Activated CD8-positive, alpha-beta memory T cell treated with anti-CD3 and anti-CD28 coated beads, Interleukin-2, amount 10 ng/mL, durations not matched to agents 7 days and 5 days (primary cell): ENCODE results near the gene GPR68. TPM values are rescaled to one million over a fixed set of nuclear protein-coding genes. Genes with fewer than 3 reads are reported as not detected.

ENCODE experiments used
- ATAC-seq: fragments of 150-1000 bp; cut with Tn5 transposase; one replicate; pipeline ENCODE4 v1.10.0; 2021; ENCODE audit warnings: moderate library complexity
- CTCF ChIA-PET: fragments of 350-600 bp; sonication (Branson Sonifier 250); formaldehyde crosslinking; loops from one replicate; lab custom pipeline; 2021; ENCODE audit warnings: antibody characterized with exemption; lab: Charles Lee
- DNase-seq: peaks from one replicate; pipeline ENCODE4 v3.0.0-alpha.2; 2020
- H3K27ac Mint-ChIP-seq: one replicate; pipeline ENCODE4 v1.8.0; 2021; ENCODE audit warnings: mild to moderate bottlenecking, mixed read lengths
- H3K27me3 Mint-ChIP-seq: one replicate; pipeline ENCODE4 v1.8.0; 2021; ENCODE audit warnings: mixed read lengths
- H3K36me3 Mint-ChIP-seq: one replicate; pipeline ENCODE4 v1.8.0; 2021; ENCODE audit warnings: mild to moderate bottlenecking, mixed read lengths
- H3K4me1 Mint-ChIP-seq: one replicate; pipeline ENCODE4 v1.8.0; 2021; ENCODE audit warnings: mixed read lengths
- H3K4me3 Mint-ChIP-seq: one replicate; pipeline ENCODE4 v1.8.0; 2021; ENCODE audit warnings: mild to moderate bottlenecking, moderate library complexity, mixed read lengths
- H3K9me3 Mint-ChIP-seq: one replicate; pipeline ENCODE4 v1.8.0; 2022; ENCODE audit warnings: low read depth, mixed read lengths
- total RNA-seq, 2 experiments: library from RNA; stranded (reverse); gene quantifications; one replicate each; pipeline ENCODE4 v1.2.3, GENCODE V29; 2021

GPR68 gene
- total RNA-seq, 2 experiments from 2014 or later, result 44.5 to 48.0 TPM

DNA sequence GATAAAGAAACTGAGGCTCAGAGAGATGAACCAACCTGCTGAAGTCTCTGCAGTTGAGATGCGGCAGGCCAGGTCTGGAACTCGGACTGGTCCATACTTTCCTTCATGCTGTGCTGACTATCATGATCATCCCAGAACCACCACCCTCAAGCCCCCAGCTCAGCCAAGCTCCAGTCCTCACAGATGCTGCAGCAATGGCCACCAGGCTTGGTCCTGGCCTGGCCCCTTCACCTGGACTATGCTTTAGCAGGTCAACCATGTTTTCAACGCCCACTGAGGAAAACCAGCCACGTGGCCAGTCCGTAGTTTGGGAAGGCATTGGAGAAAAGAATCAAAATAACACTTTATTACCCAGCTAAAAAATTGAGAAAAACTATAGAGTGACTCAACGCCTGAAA lies 1.4 kb downstream of the GPR68 start:
- DNase-seq (no peak), ATAC-seq (no peak)
- Mint-ChIP-seq H3K27me3 (no peaks in the 10 kb centered on the region), H3K36me3 (peaks cover 81% of the 10 kb centered on the region), H3K4me1 (peaks cover 87% of the 10 kb centered on the region), H3K9me3 (no peaks in the 10 kb centered on the region), H3K27ac (peak overlapping the region; percentile 100), H3K4me3 (peak overlapping the region; percentile 86)
- CTCF ChIA-PET, result interaction anchor here (0.7 to 8.2 kb wide), 10 partner anchors 9 to 175 kb away, joined by 3 to 98 read pairs (median 6); partner anchors contain the start of gene CCDC88C

DNA sequence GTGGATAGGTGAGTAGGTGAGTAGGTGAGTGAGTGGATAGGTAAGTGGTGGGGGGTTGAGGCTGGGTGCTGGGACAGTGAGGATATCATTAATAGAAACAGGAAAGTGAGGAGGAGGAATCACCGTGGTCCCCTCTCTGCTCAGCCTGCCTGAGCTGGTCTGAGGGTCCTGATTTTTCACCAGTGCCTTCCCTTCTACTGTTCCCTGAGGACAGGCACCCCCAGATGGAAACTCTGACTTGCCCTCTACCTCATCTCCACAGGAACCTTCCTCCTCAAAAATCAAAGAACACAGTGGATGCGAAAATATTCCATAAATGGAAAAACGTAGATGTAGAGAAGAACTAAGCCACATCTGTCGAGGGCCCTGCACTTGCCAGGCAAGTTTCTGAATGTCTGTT lies 1.9 kb downstream of the GPR68 start:
- ATAC-seq (no peak), DNase-seq (no peak)
- H3K36me3 Mint-ChIP-seq, result peaks cover 81% of the 10 kb centered on the region
- H3K9me3 Mint-ChIP-seq, result no peaks in the 10 kb centered on the region
- no peaks in the 10 kb centered on the region for H3K27me3 Mint-ChIP-seq
- H3K4me3 Mint-ChIP-seq, result peak overlapping the region; percentile 86
- CTCF ChIA-PET, result interaction anchor here (1.0 to 8.2 kb wide), 10 partner anchors 8 to 131 kb away, joined by 3 to 98 read pairs (median 6); no protein-coding TSS in a partner anchor
- H3K4me1 Mint-ChIP-seq, result peaks cover 87% of the 10 kb centered on the region
- peak overlapping the region; percentile 100 for H3K27ac Mint-ChIP-seq

DNA sequence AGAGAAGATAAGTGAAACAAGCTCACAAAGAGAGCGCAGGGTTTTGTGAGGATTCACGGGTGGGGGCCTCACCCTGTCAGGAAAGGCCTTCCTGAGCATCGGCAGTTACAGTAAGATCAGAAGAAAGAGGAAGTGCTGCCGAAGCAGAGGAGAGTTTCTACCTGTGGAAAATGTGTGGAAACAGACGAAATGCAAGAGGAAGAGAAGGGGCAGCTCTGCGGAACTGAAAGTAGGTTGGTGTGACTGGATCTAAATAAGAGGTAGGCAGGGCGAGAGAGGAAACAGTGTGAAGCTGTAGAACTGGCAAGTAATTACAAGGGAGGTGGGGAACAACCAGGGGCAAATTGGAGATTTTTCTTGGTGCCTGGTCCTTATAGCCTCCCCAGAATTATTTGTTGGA lies 2.6 kb downstream of the GPR68 start:
- CTCF ChIA-PET, result interaction anchor here (0.9 to 8.2 kb wide), 11 partner anchors 8 to 158 kb away, joined by 3 to 98 read pairs (median 6); no protein-coding TSS in a partner anchor
- Mint-ChIP-seq H3K4me3 (peak overlapping the region; percentile 86), H3K4me1 (peaks cover 83% of the 10 kb centered on the region), H3K27me3 (no peaks in the 10 kb centered on the region), H3K9me3 (no peaks in the 10 kb centered on the region), H3K27ac (peak overlapping the region; percentile 100), H3K36me3 (peaks cover 80% of the 10 kb centered on the region)
- peak; percentile 9 for ATAC-seq
- no peak for DNase-seq

DNA sequence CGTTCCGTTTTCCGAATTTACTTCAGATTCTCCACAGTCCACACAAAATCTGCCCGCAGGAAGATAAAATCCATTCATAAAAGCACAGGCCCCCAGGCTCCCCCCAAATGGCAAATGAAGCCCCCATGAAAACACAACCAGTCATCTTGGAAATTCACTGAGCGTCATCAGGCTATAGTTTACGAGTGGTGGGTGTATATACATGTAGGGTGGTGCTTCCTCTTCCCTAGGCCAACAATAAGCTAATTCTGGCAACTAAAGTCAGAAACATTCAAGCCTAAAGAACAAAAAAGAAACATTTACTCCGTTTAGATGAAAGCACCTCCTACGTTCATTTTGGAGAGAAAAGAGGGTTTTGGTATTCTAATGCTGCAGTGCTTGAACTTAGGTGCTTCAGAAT lies 5.8 kb downstream of the GPR68 start:
- CTCF ChIA-PET, result interaction anchor here (1.3 to 4.8 kb wide), 3 partner anchors 9 to 65 kb away, joined by 7 to 18 read pairs (median 7); no protein-coding TSS in a partner anchor
- ATAC-seq, result no peak
- H3K36me3 Mint-ChIP-seq, result peaks cover 85% of the 10 kb centered on the region

DNA sequence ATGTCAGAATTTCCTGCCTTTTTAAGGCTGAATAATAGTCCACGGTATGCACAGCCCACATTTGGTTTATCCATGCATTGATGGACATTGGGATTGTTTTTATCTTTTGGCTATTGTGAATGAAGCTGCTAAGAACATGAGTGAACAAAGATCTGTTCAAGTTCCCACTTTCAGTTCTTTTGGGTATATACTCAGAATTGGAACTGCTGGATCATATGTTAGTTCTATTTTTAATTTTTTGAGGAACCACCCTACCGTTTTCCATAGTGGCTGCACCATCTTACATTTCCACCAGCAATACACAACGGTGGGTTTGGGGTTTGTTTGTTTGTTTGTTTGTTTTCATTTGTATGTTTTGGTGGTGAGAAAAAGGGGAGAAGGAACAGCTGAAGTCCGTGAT lies 6.4 kb downstream of the GPR68 start:
- Mint-ChIP-seq H3K27me3 (no peaks in the 10 kb centered on the region), H3K36me3 (peaks cover 84% of the 10 kb centered on the region), H3K9me3 (no peaks in the 10 kb centered on the region), H3K27ac (peak overlapping the region; percentile 67), H3K4me3 (peak overlapping the region; percentile 1), H3K4me1 (peaks cover 59% of the 10 kb centered on the region)
- CTCF ChIA-PET, result interaction anchor here (1.6 to 4.8 kb wide), 2 partner anchors 48 to 65 kb away, joined by 7 to 18 read pairs; no protein-coding TSS in a partner anchor
- DNase-seq, result no peak
- no peak for ATAC-seq

More for the DNA sequence above, 5.8 kb downstream of the GPR68 start:
- H3K4me1 Mint-ChIP-seq, result peaks cover 63% of the 10 kb centered on the region
- H3K27me3 Mint-ChIP-seq, result no peaks in the 10 kb centered on the region
- DNase-seq, result no peak
- peak overlapping the region; percentile 67 for H3K27ac Mint-ChIP-seq
- H3K9me3 Mint-ChIP-seq, result no peaks in the 10 kb centered on the region
- H3K4me3 Mint-ChIP-seq, result peak overlapping the region; percentile 1

DNA sequence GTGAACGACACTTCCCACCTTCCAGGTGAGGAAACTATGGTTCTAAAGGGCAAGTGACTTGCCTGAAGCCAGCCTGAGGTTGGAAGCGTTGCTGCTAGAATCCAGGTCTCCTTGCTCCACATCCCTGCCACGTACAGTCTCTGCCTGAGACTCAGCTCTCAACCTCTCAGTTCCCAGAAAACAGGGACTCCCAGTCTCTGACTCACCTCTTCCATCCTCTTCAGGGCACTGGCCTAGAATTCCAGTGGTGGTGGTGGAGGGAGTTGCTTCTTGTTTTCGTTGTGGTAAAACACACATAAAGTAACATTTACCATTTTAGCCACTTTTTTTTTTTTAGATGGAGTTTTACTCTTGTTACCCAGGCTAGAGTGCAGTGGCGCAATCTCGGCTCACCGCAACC lies 7.3 kb downstream of the GPR68 start:
- no peaks in the 10 kb centered on the region for H3K27me3 Mint-ChIP-seq
- no peak for ATAC-seq
- CTCF ChIA-PET, result no interaction called here
- H3K9me3 Mint-ChIP-seq, result no peaks in the 10 kb centered on the region
- H3K27ac Mint-ChIP-seq, result peak overlapping the region; percentile 59
- no peak for DNase-seq
- no peak overlapping the region for H3K4me3 Mint-ChIP-seq
- peaks cover 84% of the 10 kb centered on the region for H3K36me3 Mint-ChIP-seq
- H3K4me1 Mint-ChIP-seq, result peaks cover 64% of the 10 kb centered on the region

DNA sequence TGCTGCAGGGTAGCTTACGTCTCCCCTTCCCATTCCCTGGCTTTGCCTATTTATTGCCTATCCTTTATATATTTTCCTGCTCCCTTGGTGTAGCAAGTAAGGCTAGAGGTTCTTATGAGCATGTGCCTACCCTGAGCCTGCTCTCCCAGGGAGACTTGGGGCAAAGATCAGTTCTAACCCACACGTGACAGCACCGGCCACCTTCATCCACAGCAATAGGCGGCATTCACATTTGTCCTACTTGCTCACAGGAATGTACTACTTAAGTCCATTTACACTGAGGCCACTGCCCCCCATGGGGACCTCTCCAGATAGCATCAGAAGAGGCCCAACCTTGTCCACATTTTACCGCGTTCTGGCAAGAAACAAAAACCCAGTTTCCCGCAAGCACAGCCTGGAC lies 8.7 kb downstream of the GPR68 start:
- CTCF ChIA-PET, result no interaction called here
- H3K4me3 Mint-ChIP-seq, result no peak overlapping the region
- H3K4me1 Mint-ChIP-seq, result peaks cover 69% of the 10 kb centered on the region
- peak overlapping the region; percentile 41 for H3K27ac Mint-ChIP-seq
- peaks cover 84% of the 10 kb centered on the region for H3K36me3 Mint-ChIP-seq
- no peak for DNase-seq
- no peak for ATAC-seq
- no peaks in the 10 kb centered on the region for H3K9me3 Mint-ChIP-seq
- no peaks in the 10 kb centered on the region for H3K27me3 Mint-ChIP-seq

DNA sequence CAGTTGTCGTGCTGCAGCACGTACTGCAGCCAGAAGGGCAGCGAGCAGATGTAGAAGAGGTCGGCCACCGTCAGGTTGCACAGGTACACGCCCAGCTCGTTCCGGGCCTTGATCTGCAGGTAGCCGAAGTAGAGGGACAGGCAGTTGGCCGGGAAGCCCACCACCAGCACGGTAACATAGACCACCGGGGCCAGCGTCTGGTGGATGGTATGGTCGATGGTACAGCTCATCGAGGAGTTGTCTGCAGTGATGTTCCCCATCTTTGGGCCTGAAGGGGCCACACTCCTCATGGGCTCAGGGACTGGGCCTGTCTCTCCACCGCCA lies 9.8 kb downstream of the GPR68 start:
- Mint-ChIP-seq H3K4me1 (peaks cover 70% of the 10 kb centered on the region), H3K4me3 (no peak overlapping the region), H3K27me3 (no peaks in the 10 kb centered on the region), H3K27ac (no peak overlapping the region), H3K9me3 (peaks cover 2% of the 10 kb centered on the region), H3K36me3 (peaks cover 83% of the 10 kb centered on the region)
- DNase-seq (no peak), ATAC-seq (no peak)
- CTCF ChIA-PET, result interaction anchor here (1.1 to 1.7 kb wide), 2 partner anchors 8 to 11 kb away, joined by 4 to 6 read pairs; no protein-coding TSS in a partner anchor

DNA sequence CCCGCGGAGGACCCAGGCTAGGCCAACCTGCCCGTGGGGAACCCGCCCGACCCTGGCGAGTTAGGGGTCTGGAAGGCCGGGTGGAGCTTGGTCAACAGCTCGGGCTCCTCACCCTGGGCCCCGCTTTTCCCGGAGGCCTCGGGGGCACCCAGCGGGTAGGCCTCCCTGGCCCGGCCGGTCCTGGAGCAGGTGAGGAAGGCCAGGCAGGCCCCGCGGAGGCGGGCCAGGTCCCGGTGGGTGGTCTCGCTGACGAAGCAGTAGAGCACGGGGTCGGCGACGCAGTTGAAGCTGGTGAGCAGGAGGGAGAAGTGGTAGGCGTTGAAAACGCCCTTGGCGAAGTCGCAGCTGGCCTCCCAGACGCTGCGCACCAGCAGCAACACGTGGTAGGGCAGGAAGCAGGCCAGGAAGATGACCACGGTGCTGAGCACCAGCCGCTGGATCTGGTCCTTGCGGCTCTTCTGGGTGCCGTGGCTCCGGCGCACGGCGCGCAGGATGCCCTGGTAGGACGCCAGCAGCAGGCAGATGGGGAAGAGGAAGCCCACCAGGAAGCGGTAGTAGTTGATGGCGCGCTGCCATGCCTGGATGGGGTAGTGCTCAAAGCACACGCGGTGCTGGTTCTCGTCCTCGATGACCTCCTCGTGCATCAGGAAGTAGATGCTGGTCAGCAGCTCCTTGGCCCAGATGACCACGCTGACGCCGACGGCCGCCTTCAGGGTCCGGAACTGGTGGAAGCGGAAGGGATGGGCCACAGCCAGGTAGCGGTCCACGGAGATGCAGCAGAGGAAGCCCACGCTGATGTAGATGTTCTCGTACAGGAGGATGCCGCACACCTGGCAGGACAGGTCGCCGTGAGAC lies 10.3 kb downstream of the GPR68 start:
- CTCF ChIA-PET, result interaction anchor here (1.1 to 1.7 kb wide), 2 partner anchors 9 to 11 kb away, joined by 4 to 6 read pairs; no protein-coding TSS in a partner anchor
- Mint-ChIP-seq H3K27me3 (no peaks in the 10 kb centered on the region), H3K4me3 (no peak overlapping the region), H3K4me1 (peaks cover 70% of the 10 kb centered on the region), H3K9me3 (peaks cover 2% of the 10 kb centered on the region), H3K27ac (peak overlapping the region; percentile 11), H3K36me3 (peaks cover 78% of the 10 kb centered on the region)
- ATAC-seq (no peak), DNase-seq (no peak)

DNA sequence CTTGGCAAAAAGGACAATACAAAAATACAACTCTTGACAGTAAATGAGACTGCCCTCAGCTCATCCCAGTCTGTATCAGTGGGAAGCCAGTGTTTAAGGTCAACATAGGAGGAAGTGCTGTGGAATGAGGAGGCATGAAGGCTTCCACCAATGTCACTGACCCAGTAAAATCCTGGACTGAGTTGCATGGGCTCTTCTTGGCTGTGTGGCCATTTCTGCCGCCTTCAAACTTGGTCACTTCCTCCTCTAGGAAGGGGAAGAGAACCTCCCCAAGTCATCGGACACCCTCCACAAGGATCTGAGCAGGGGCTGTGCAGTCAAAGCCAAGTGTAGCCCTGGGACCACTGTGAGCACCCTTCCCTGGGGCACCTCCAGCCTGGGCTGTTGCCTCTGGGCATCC lies 11.9 kb downstream of the GPR68 start:
- Mint-ChIP-seq H3K27me3 (no peaks in the 10 kb centered on the region), H3K4me3 (no peak overlapping the region), H3K36me3 (peaks cover 63% of the 10 kb centered on the region), H3K4me1 (peaks cover 70% of the 10 kb centered on the region), H3K9me3 (peaks cover 2% of the 10 kb centered on the region), H3K27ac (peak overlapping the region; percentile 98)
- CTCF ChIA-PET, result interaction anchor here (1.3 kb wide), 1 partner anchor 55 kb away, joined by 3 read pairs; no protein-coding TSS in a partner anchor
- ATAC-seq (no peak), DNase-seq (no peak)

DNA sequence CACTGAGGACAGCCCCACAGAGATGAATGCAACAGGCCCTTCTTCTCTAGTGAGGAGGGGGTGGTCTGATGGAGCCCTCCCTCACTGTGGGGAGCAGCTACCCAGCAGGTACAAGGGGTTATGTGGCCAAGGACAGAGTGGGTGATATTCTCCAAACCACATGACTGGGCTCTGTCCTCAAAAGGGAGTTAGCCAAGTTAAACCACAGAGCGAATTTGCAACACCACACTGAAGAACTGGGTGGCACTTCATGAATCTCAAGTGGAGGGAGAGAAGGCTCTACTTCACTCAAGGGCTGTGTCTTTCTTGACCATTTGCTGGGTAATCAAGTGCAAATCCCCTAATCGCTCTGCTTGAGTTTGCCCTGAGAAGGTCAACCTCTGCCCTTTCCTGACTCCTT lies 12.5 kb downstream of the GPR68 start:
- H3K36me3 Mint-ChIP-seq, result peaks cover 62% of the 10 kb centered on the region
- peak overlapping the region; percentile 70 for H3K4me3 Mint-ChIP-seq
- peaks cover 73% of the 10 kb centered on the region for H3K4me1 Mint-ChIP-seq
- H3K27ac Mint-ChIP-seq, result peak overlapping the region; percentile 98
- H3K27me3 Mint-ChIP-seq, result no peaks in the 10 kb centered on the region
- DNase-seq (no peak), ATAC-seq (no peak)
- CTCF ChIA-PET, result interaction anchor here (1.3 kb wide), 1 partner anchor 55 kb away, joined by 3 read pairs; no protein-coding TSS in a partner anchor
- H3K9me3 Mint-ChIP-seq, result peaks cover 2% of the 10 kb centered on the region

DNA sequence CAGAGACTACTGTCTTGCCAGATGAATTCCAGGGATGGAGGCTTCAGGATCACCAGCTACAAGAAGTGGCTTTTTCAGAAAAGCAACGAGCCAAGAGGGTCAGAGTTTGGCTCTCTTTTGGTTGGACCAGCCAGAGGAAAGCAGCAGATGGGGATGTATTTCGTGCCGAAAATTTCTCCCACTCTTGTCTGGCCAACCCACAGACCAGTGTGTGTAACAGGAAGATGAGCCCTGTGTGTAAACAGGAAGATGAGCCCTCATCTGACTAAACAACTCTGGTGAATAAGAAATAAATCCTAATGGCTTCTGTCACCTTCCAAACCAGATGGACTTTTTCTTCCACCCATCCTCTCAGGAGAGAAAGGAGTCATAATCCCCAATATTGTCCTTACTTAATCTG lies 13.1 kb downstream of the GPR68 start:
- peaks cover 62% of the 10 kb centered on the region for H3K36me3 Mint-ChIP-seq
- DNase-seq (no peak), ATAC-seq (no peak)
- CTCF ChIA-PET, result interaction anchor here (1.3 kb wide), 1 partner anchor 54 kb away, joined by 3 read pairs; no protein-coding TSS in a partner anchor
- H3K27ac Mint-ChIP-seq, result peak overlapping the region; percentile 98
- H3K4me1 Mint-ChIP-seq, result peaks cover 78% of the 10 kb centered on the region
- H3K27me3 Mint-ChIP-seq, result no peaks in the 10 kb centered on the region
- peak overlapping the region; percentile 70 for H3K4me3 Mint-ChIP-seq
- H3K9me3 Mint-ChIP-seq, result peaks cover 2% of the 10 kb centered on the region

DNA sequence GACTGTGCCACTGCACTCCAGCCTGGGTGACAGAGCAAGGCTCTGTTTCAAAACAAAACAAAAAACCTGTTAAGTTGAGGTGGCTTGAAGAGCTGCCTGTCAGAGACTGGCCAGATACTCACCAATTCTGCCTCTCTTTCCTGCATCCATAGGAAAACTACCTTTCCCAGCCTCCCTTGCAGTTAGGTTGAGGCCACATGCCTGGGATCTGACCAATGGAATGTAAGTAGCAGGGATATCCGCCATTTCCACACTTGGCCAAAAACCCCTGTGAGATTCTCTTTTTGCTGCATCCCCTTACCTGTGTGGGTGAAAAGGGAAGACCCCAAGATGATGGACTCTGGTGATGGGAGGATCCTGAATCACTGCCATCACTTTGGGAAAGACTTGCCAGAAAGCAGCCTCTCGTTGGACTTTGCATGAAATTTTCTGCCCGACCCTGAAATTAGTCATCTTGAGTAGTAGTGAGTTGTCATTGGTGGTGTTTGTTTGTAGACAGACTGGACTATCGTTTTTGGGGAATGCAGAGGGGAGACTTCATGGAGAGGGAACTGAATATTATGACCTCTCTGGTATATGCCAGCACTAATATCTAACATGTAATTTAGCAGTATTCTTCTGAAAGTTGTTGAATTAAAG lies 14.0 kb downstream of the GPR68 start:
- ATAC-seq, result peak; percentile 7
- Mint-ChIP-seq H3K9me3 (peaks cover 2% of the 10 kb centered on the region), H3K4me1 (peaks cover 80% of the 10 kb centered on the region), H3K27me3 (no peaks in the 10 kb centered on the region), H3K36me3 (peaks cover 57% of the 10 kb centered on the region), H3K27ac (peak overlapping the region; percentile 98), H3K4me3 (peak overlapping the region; percentile 70)
- CTCF ChIA-PET, result interaction anchor here (1.9 to 5.6 kb wide), 4 partner anchors 9 to 22 kb away, joined by 7 to 98 read pairs (median 10); partner anchors contain the start of gene GPR68
- DNase-seq, result peak; percentile 68
